Tibial nerve (tissue), 4 donors: ENCODE measurements around the gene VPS41. TPM values are rescaled to one million over a fixed set of nuclear protein-coding genes. Genes with fewer than 3 reads are reported as not detected.

Experiments
- DNase-seq, 2 donors: peaks; one replicate each; pipeline ENCODE4 v3.0.0-alpha.2; 2019; ENCODE audit warnings: low spot score in 2 of 2
- H3K27ac ChIP-seq, 4 donors: fragments of 200-600 bp; sonication (generic) in 3 of 4; one replicate each; pipeline ENCODE4 v1.5.1; 2017 to 2019; ENCODE audit warnings: mild to moderate bottlenecking in 1 of 4
- H3K27me3 ChIP-seq, 2 donors: fragments of 200-600 bp; sonication (generic) in 1 of 2; one replicate each; pipeline versions ENCODE4 v1.5.1 to v1.6.0; 2017 to 2019
- H3K36me3 ChIP-seq, 3 donors: fragments of 200-600 bp; sonication (generic); one replicate each; pipeline ENCODE4 v1.5.1; 2018 to 2019
- H3K4me1 ChIP-seq, 4 donors: fragments of 200-600 bp; sonication (generic) in 3 of 4; one replicate each; pipeline ENCODE4 v1.5.1; 2017 to 2019
- H3K4me3 ChIP-seq, 4 donors: fragments of 200-600 bp; sonication (generic) in 3 of 4; one replicate each; pipeline ENCODE4 v1.5.1; 2017 to 2019; ENCODE audit warnings: mild to moderate bottlenecking in 1 of 4, moderate library complexity in 1 of 4
- H3K9me3 ChIP-seq, 4 donors: fragments of 200-600 bp; sonication (generic) in 3 of 4; one replicate each; pipeline ENCODE4 v1.5.1; 2017 to 2019
- CTCF ChIP-seq, 5 experiments: fragments of 200-600 bp in 3 of 5; fragments of 450-650 bp in 2 of 5; sonication (generic) in 3 of 5; IDR thresholded peaks; one replicate each; pipeline ENCODE4 v1.5.1; 2016 to 2019; ENCODE audit warnings: antibody characterized with exemption in 5 of 5, mild to moderate bottlenecking in 3 of 5, moderate library complexity in 2 of 5
- EP300 ChIP-seq, 2 donors: sonication (generic); formaldehyde crosslinking; IDR thresholded peaks; one replicate each; pipeline ENCODE4 v1.6.1; 2017; ENCODE audit warnings: antibody characterized with exemption in 2 of 2, mild to moderate bottlenecking in 1 of 2
- POLR2A ChIP-seq, 2 donors: fragments of 450-650 bp; IDR thresholded peaks; one replicate each; pipeline ENCODE4 v1.6.1; 2017; ENCODE audit warnings: antibody characterized with exemption in 2 of 2, mild to moderate bottlenecking in 2 of 2, moderate library complexity in 2 of 2
- WGBS, 2 donors: methylation state at CpG; one replicate each; pipeline ENCODE4 v1.1.5; 2018; 5-methylcytosine and 5-hydroxymethylcytosine counted together
- total RNA-seq, 4 donors: library from RNA; depleted of rRNA; stranded (reverse); fragments of >200 nt; gene quantifications; one replicate each; pipeline ENCODE4 v1.1.0, GENCODE V29; 2016

VPS41 gene
- total RNA-seq, 4 donors from 2014 or later = 31.2 to 47.5 (median 47.2) TPM

GRCh38 chr7:38699471-38699870 is 209.5 kb downstream of the VPS41 start:
- no peak for TF ChIP-seq CTCF (IDR thresholded peaks at IDR 0.05)
- TF ChIP-seq POLR2A (IDR thresholded peaks at IDR 0.05) = no peak
- no peak for TF ChIP-seq EP300 (IDR thresholded peaks at IDR 0.05)
- peaks cover 0 to 4% (median 0%) of the 10 kb centered on the region in 4 donors for H3K4me1 ChIP-seq
- 49 to 54% methylated on average over 3 of the region's 3 CpGs for WGBS, 2 donors
- no peak overlapping the region for H3K27ac ChIP-seq
- no peak overlapping the region for H3K4me3 ChIP-seq
- no peak for DNase-seq
- no peaks in the 10 kb centered on the region for H3K27me3 ChIP-seq
- H3K9me3 ChIP-seq = no peaks in the 10 kb centered on the region
- no peaks in the 10 kb centered on the region for H3K36me3 ChIP-seq

GRCh38 chr7:38694326-38694725 is 214.7 kb downstream of the VPS41 start:
- no peak overlapping the region for H3K4me3 ChIP-seq
- no peak overlapping the region for H3K27ac ChIP-seq
- H3K36me3 ChIP-seq = no peaks in the 10 kb centered on the region
- WGBS, 2 donors = 64 to 69% methylated on average over 3 of the region's 3 CpGs
- H3K27me3 ChIP-seq = no peaks in the 10 kb centered on the region
- TF ChIP-seq CTCF (IDR thresholded peaks at IDR 0.05) (no peak), POLR2A (IDR thresholded peaks at IDR 0.05) (no peak), EP300 (IDR thresholded peaks at IDR 0.05) (no peak)
- H3K9me3 ChIP-seq = peaks cover 0 to 2% (median 0%) of the 10 kb centered on the region in 4 donors
- no peaks in the 10 kb centered on the region for H3K4me1 ChIP-seq
- DNase-seq = no peak

GRCh38 chr7:38686888-38687287 is 222.1 kb downstream of the VPS41 start:
- no peak overlapping the region for H3K4me3 ChIP-seq
- no peak for DNase-seq
- H3K9me3 ChIP-seq = peaks cover 0 to 10% (median 0%) of the 10 kb centered on the region in 4 donors
- WGBS, 2 donors = 71 to 72% methylated on average over 7 of the region's 7 CpGs
- H3K27me3 ChIP-seq = no peaks in the 10 kb centered on the region
- no peaks in the 10 kb centered on the region for H3K4me1 ChIP-seq
- TF ChIP-seq EP300 (IDR thresholded peaks at IDR 0.05) (no peak), CTCF (IDR thresholded peaks at IDR 0.05) (no peak), POLR2A (IDR thresholded peaks at IDR 0.05) (no peak)
- H3K27ac ChIP-seq = no peak overlapping the region
- H3K36me3 ChIP-seq = no peaks in the 10 kb centered on the region

GRCh38 chr7:38685851-38686250 is 223.1 kb downstream of the VPS41 start:
- H3K4me1 ChIP-seq = no peaks in the 10 kb centered on the region
- H3K27ac ChIP-seq = no peak overlapping the region
- no peaks in the 10 kb centered on the region for H3K27me3 ChIP-seq
- TF ChIP-seq CTCF (IDR thresholded peaks at IDR 0.05) (no peak), EP300 (IDR thresholded peaks at IDR 0.05) (no peak), POLR2A (IDR thresholded peaks at IDR 0.05) (no peak)
- peaks cover 0 to 10% (median 0%) of the 10 kb centered on the region in 4 donors for H3K9me3 ChIP-seq
- no peaks in the 10 kb centered on the region for H3K36me3 ChIP-seq
- DNase-seq = no peak
- no peak overlapping the region for H3K4me3 ChIP-seq
- 94 to 97% methylated on average over 21 of the region's 21 CpGs for WGBS, 2 donors

- Histone ChIP-seq H3K9me3 (peaks cover 0 to 14% (median 0%) of the 10 kb centered on the region in 4 donors), H3K4me1 (no peaks in the 10 kb centered on the region), H3K4me3 (no peak overlapping the region), H3K27me3 (no peaks in the 10 kb centered on the region), H3K36me3 (no peaks in the 10 kb centered on the region), H3K27ac (no peak overlapping the region)
- no peak for DNase-seq
- whole genome bisulfite sequencing, 2 donors = 75 to 84% methylated on average over 3 of the region's 3 CpGs
- TF ChIP-seq CTCF (IDR thresholded peaks at IDR 0.05) (no peak), EP300 (IDR thresholded peaks at IDR 0.05) (no peak), POLR2A (IDR thresholded peaks at IDR 0.05) (no peak)
These were observed 226.4 kb downstream of the VPS41 start for GRCh38 chr7:38682606-38683005.
